Stomach (tissue), 9 donors: Measurements from ENCODE around the gene ZCCHC14. TPM values are rescaled to one million over a fixed set of nuclear protein-coding genes. Genes with fewer than 3 reads are reported as not detected.
A peak's percentile ranks its signal among the peaks of the same experiment; 100 is the strongest.

Source experiments
- DNase-seq, 2 donors: peaks; one replicate each; pipeline versions ENCODE4 v3.0.0 to v3.0.0-alpha.2; 2013 to 2019
- H3K27ac ChIP-seq, 5 donors: fragments of 200-600 bp in 4 of 5; sonication (generic) in 4 of 5; one replicate each; pipeline ENCODE4 v1.5.1; 2013 to 2019; ENCODE audit warnings: mild to moderate bottlenecking in 1 of 5, moderate library complexity in 1 of 5
- H3K27me3 ChIP-seq, 3 donors: fragments of 200-600 bp; sonication (generic); one replicate each; pipeline ENCODE4 v1.5.1; 2017 to 2019; ENCODE audit warnings: mixed run types in 1 of 3
- H3K36me3 ChIP-seq, 4 donors: fragments of 200-600 bp; sonication (generic); 1 replicate in 3 of 4; 2 replicates in 1 of 4; pipeline ENCODE4 v1.5.1; 2016 to 2019
- H3K4me1 ChIP-seq, 4 donors: fragments of 200-600 bp; sonication (generic); one replicate each; pipeline ENCODE4 v1.5.1; 2016 to 2019
- H3K4me3 ChIP-seq, 4 donors: fragments of 200-600 bp; sonication (generic) in 3 of 4; one replicate each; pipeline ENCODE4 v1.5.1; 2016 to 2019; ENCODE audit warnings: mild to moderate bottlenecking in 1 of 4
- H3K9me3 ChIP-seq, 4 donors: fragments of 200-600 bp; sonication (generic); one replicate each; pipeline ENCODE4 v1.5.1; 2016 to 2019
- CTCF ChIP-seq, 7 experiments: fragments of 450-650 bp in 4 of 7; fragments of 200-600 bp in 3 of 7; sonication (generic) in 3 of 7; IDR thresholded peaks; one replicate each; pipeline ENCODE4 v1.5.1; 2016 to 2019; ENCODE audit warnings: antibody characterized with exemption in 7 of 7, control low read depth in 2 of 7, mild to moderate bottlenecking in 1 of 7
- EP300 ChIP-seq: sonication (generic); formaldehyde crosslinking; IDR thresholded peaks from one replicate; pipeline ENCODE4 v1.6.1; 2017; ENCODE audit warnings: antibody characterized with exemption
- POLR2A ChIP-seq, 4 donors: fragments of 450-650 bp; IDR thresholded peaks; one replicate each; pipeline ENCODE4 v1.6.1; 2016; ENCODE audit warnings: antibody characterized with exemption in 4 of 4, control low read depth in 2 of 4, mild to moderate bottlenecking in 1 of 4, moderate library complexity in 1 of 4
- POLR2AphosphoS5 ChIP-seq, 3 donors: sonication (generic); formaldehyde crosslinking; IDR thresholded peaks; one replicate each; pipeline ENCODE4 v1.6.1; 2016; ENCODE audit warnings: antibody characterized with exemption in 3 of 3
- WGBS, 5 donors: extraction: QIAGEN DNeasy Blood & Tissue Kit in 3 of 5; methylation state at CpG; one replicate each; pipeline versions ENCODE4 v1.1.5 to v1.1.7; 2013 to 2018; 5-methylcytosine and 5-hydroxymethylcytosine counted together
- intact Hi-C: fragments of 100-400 bp; cut with DNase I; formaldehyde crosslinking; loops from one replicate; pipeline ENCODE4 v1.15.1; 2023; ENCODE audit warnings: low total_unique reads
- polyA plus RNA-seq, 3 donors: library from polyadenylated mRNA; stranded (reverse); fragments of 200-250 nt; gene quantifications; one replicate each; pipeline ENCODE4 v1.2.3, GENCODE V29; 2013
- total RNA-seq, 5 donors: library from RNA; depleted of rRNA; stranded (reverse); fragments of >200 nt; gene quantifications; one replicate each; pipeline versions ENCODE4 v1.1.0 to v1.2.3, GENCODE V29; 2014 to 2016
- donor health status: healthy with polysubstance abuse.
- donor health status: Bipolar disorder and iron deficiency.
- donor health status: healthy.

The ZCCHC14 gene
- total and polyA plus RNA-seq, 8 donors = 5.4 to 25.9 (median 16.7) TPM

DNA sequence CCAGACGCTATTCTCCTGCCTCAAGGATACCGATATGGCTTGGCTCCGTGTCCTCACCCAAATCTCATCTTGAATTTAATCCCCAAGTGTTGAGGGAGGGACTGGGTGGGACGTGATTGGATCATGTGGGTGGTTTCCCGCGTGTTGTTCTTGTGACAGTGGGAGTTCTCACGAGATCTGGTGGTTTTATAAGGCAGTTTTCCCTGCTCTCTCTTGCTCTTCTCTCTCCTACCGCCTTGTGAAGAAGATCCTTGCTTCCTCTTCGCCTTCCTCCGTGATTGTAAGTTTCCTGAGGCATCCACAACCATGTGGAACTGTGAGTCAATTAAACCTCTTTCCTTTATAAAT lies 43.9 kb upstream of the ZCCHC14 start:
- Histone ChIP-seq H3K9me3 (peaks cover 4 to 18% (median 13%) of the 10 kb centered on the region in 4 donors), H3K27ac (no peak overlapping the region), H3K4me3 (peak overlapping the region in 2 of 4 donors; percentile 0 to 4), H3K36me3 (no peaks in the 10 kb centered on the region), H3K4me1 (peaks cover 6 to 26% (median 16%) of the 10 kb centered on the region in 4 donors), H3K27me3 (peaks cover 0 to 23% (median 6%) of the 10 kb centered on the region in 3 donors)
- WGBS, 5 donors = 70 to 83% (median 76%) methylated on average over 10 of the region's 10 CpGs
- intact Hi-C loops = no loop called here
- DNase-seq = no peak
- TF ChIP-seq POLR2A (IDR thresholded peaks at IDR 0.05) (no peak), EP300 (no peak), CTCF (IDR thresholded peaks at IDR 0.05) (no peak), POLR2AphosphoS5 (IDR thresholded peaks at IDR 0.05) (no peak)

GRCh38 chr16:87535855-87536794 lies 43.3 kb upstream of the ZCCHC14 start:
- H3K36me3 ChIP-seq = no peaks in the 10 kb centered on the region
- intact Hi-C loops = no loop called here
- H3K4me3 ChIP-seq = peak overlapping the region in 2 of 4 donors; percentile 0 to 4
- TF ChIP-seq EP300 (no peak), CTCF (IDR thresholded peaks at IDR 0.05) (no peak), POLR2A (IDR thresholded peaks at IDR 0.05) (no peak), POLR2AphosphoS5 (IDR thresholded peaks at IDR 0.05) (no peak)
- no peak overlapping the region for H3K27ac ChIP-seq
- 46 to 60% (median 56%) methylated on average over 13 of the region's 13 CpGs for WGBS, 5 donors
- peaks cover 4 to 18% (median 13%) of the 10 kb centered on the region in 4 donors for H3K9me3 ChIP-seq
- H3K4me1 ChIP-seq = peaks cover 6 to 20% (median 11%) of the 10 kb centered on the region in 4 donors
- DNase-seq = no peak
- H3K27me3 ChIP-seq = peaks cover 0 to 21% (median 4%) of the 10 kb centered on the region in 3 donors

DNA sequence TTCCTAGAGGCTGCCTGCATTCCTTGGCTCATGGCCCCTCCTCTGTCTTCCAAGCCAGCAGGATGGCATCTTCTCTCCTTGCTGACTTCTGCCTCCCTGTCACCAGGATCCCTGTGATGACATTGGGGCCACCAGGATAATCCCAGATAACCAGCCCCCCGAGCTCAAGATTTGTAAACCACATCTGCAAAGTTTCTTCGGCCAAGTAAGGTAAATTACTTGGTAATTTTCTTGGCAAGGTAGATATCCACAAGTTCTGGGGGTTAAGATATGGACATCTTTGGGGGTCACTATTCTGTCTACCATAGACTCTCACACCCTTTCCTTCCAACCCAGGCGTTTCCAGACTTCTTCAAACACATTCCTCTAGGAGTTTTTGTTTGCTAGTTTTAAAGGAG lies 42.6 kb upstream of the ZCCHC14 start:
- DNase-seq = no peak
- H3K27ac ChIP-seq = no peak overlapping the region
- 41 to 46% (median 44%) methylated on average over 3 of the region's 3 CpGs for WGBS, 5 donors
- H3K36me3 ChIP-seq = no peaks in the 10 kb centered on the region
- H3K27me3 ChIP-seq = peaks cover 0 to 14% (median 0%) of the 10 kb centered on the region in 3 donors
- H3K4me3 ChIP-seq = no peak overlapping the region
- H3K9me3 ChIP-seq = peaks cover 4 to 18% (median 13%) of the 10 kb centered on the region in 4 donors
- TF ChIP-seq POLR2AphosphoS5 (IDR thresholded peaks at IDR 0.05) = no peak
- no peak for TF ChIP-seq POLR2A (IDR thresholded peaks at IDR 0.05)
- no peak for TF ChIP-seq CTCF (IDR thresholded peaks at IDR 0.05)
- TF ChIP-seq EP300 = no peak
- intact Hi-C loops = no loop called here
- peaks cover under 1 to 13% (median 6%) of the 10 kb centered on the region in 4 donors for H3K4me1 ChIP-seq

- peaks cover 0 to 8% (median 0%) of the 10 kb centered on the region in 3 donors for H3K27me3 ChIP-seq
- TF ChIP-seq POLR2AphosphoS5 (IDR thresholded peaks at IDR 0.05) = no peak
- no peak for TF ChIP-seq CTCF (IDR thresholded peaks at IDR 0.05)
- TF ChIP-seq POLR2A (IDR thresholded peaks at IDR 0.05) = no peak
- TF ChIP-seq EP300 = no peak
- intact Hi-C loops = no loop called here
- WGBS, 5 donors = 91 to 96% (median 95%) methylated on average over 9 of the region's 9 CpGs
- H3K36me3 ChIP-seq = no peaks in the 10 kb centered on the region
- H3K4me1 ChIP-seq = peaks cover 0 to 8% (median under 1%) of the 10 kb centered on the region in 4 donors
- no peak overlapping the region for H3K4me3 ChIP-seq
- H3K9me3 ChIP-seq = peaks cover 6 to 22% (median 18%) of the 10 kb centered on the region in 4 donors
- DNase-seq = no peak
- no peak overlapping the region for H3K27ac ChIP-seq
These were observed 41.9 kb upstream of the ZCCHC14 start for GRCh38 chr16:87534751-87535150.
